Liver (tissue), 3 donors: ENCODE data around the gene RAB38.

Source experiments
- EGR1 ChIP-seq, 2 donors: IDR thresholded peaks; 2 replicates each; pipeline ENCODE4 v1.6.1; 2016 to 2018; ENCODE audit warnings: antibody characterized with exemption in 2 of 2, low read depth in 2 of 2
- FOXA1 ChIP-seq: IDR thresholded peaks from 2 replicates; pipeline ENCODE4 v1.6.1; 2016; ENCODE audit warnings: antibody characterized with exemption
- HNF4A ChIP-seq, 2 donors: conservative IDR thresholded peaks; 2 replicates each; pipeline ENCODE4 v1.6.1; 2016; ENCODE audit warnings: antibody characterized with exemption in 2 of 2, mild to moderate bottlenecking in 2 of 2
- RAD21 ChIP-seq, 2 donors: IDR thresholded peaks; 2 replicates each; pipeline ENCODE4 v1.6.1; 2016; ENCODE audit warnings: antibody characterized with exemption in 2 of 2, mild to moderate bottlenecking in 2 of 2
- RXRA ChIP-seq, 2 donors: IDR thresholded peaks; 2 replicates each; pipeline ENCODE4 v1.6.1; 2017 to 2018; ENCODE audit warnings: antibody characterized with exemption in 2 of 2, mild to moderate bottlenecking in 1 of 2
- SP1 ChIP-seq: IDR thresholded peaks from 2 replicates; pipeline ENCODE4 v1.6.1; 2018; ENCODE audit warnings: antibody characterized with exemption, mild to moderate bottlenecking
- TAF1 ChIP-seq: conservative IDR thresholded peaks from 2 replicates; pipeline ENCODE4 v1.6.1; 2016; ENCODE audit warnings: antibody characterized with exemption, mild to moderate bottlenecking
- YY1 ChIP-seq: IDR thresholded peaks from 2 replicates; pipeline ENCODE4 v1.6.1; 2016; ENCODE audit warnings: antibody characterized with exemption, mild to moderate bottlenecking
- TF ChIP-seq, protein P1 (sequence below): fragments of 150-350 bp; IDR thresholded peaks from 2 replicates; pipeline ENCODE4 v1.5.1; 2017; ENCODE audit warnings: improper control_type of control experiment, low read depth, low read length; ENCODE audit not compliant: missing input control
- TF ChIP-seq, protein P2 (sequence below): IDR thresholded peaks from 2 replicates; pipeline ENCODE4 v1.6.1; 2016; ENCODE audit warnings: antibody characterized with exemption
- TF ChIP-seq, protein P3 (sequence below): IDR thresholded peaks from 2 replicates; pipeline ENCODE4 v1.6.1; 2016; ENCODE audit warnings: antibody characterized with exemption
- TF ChIP-seq, protein P4 (sequence below): IDR thresholded peaks from 2 replicates; pipeline ENCODE4 v1.6.1; 2016; ENCODE audit warnings: antibody characterized with exemption, mild to moderate bottlenecking
- TF ChIP-seq, protein P5 (sequence below): IDR thresholded peaks from 2 replicates; pipeline ENCODE4 v1.6.1; 2016; ENCODE audit warnings: antibody characterized with exemption
- donor health status: healthy.
- donor health status: healthy.

DNA sequence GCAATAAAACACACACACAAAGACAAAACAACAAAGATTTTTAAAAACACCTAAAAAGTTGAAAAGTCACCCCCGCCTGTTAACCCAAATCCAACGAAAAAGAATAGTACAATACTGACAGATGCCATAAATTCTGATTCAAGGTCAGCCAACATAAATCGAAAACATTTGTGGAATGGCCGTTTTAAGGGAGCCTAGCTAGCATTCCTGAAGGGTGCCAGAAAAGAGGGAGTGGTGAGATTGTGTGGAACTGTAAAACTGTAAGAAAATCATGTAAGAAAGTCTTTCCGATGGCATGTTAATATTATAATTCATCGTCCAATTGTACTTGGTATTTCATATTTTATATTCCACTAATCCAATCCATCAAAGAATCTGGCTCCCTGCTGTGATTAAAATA, 75.1 kb downstream of the RAB38 start:
- TF ChIP-seq, protein P1, sequence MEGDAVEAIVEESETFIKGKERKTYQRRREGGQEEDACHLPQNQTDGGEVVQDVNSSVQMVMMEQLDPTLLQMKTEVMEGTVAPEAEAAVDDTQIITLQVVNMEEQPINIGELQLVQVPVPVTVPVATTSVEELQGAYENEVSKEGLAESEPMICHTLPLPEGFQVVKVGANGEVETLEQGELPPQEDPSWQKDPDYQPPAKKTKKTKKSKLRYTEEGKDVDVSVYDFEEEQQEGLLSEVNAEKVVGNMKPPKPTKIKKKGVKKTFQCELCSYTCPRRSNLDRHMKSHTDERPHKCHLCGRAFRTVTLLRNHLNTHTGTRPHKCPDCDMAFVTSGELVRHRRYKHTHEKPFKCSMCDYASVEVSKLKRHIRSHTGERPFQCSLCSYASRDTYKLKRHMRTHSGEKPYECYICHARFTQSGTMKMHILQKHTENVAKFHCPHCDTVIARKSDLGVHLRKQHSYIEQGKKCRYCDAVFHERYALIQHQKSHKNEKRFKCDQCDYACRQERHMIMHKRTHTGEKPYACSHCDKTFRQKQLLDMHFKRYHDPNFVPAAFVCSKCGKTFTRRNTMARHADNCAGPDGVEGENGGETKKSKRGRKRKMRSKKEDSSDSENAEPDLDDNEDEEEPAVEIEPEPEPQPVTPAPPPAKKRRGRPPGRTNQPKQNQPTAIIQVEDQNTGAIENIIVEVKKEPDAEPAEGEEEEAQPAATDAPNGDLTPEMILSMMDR: no peak
- no peak for TF ChIP-seq FOXA1
- TF ChIP-seq, protein P2, sequence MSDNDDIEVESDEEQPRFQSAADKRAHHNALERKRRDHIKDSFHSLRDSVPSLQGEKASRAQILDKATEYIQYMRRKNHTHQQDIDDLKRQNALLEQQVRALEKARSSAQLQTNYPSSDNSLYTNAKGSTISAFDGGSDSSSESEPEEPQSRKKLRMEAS: no peak
- TF ChIP-seq SP1: no peak
- TF ChIP-seq YY1: no peak
- no peak for TF ChIP-seq HNF4A (conservative IDR thresholded peaks at IDR 0.05)
- no peak for TF ChIP-seq RXRA (IDR thresholded peaks at IDR 0.05)
- TF ChIP-seq, protein P3, sequence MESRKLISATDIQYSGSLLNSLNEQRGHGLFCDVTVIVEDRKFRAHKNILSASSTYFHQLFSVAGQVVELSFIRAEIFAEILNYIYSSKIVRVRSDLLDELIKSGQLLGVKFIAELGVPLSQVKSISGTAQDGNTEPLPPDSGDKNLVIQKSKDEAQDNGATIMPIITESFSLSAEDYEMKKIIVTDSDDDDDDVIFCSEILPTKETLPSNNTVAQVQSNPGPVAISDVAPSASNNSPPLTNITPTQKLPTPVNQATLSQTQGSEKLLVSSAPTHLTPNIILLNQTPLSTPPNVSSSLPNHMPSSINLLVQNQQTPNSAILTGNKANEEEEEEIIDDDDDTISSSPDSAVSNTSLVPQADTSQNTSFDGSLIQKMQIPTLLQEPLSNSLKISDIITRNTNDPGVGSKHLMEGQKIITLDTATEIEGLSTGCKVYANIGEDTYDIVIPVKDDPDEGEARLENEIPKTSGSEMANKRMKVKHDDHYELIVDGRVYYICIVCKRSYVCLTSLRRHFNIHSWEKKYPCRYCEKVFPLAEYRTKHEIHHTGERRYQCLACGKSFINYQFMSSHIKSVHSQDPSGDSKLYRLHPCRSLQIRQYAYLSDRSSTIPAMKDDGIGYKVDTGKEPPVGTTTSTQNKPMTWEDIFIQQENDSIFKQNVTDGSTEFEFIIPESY: no peak
- no peak for TF ChIP-seq EGR1 (IDR thresholded peaks at IDR 0.05; ENCODE audit: low read depth in 2 of 2)
- TF ChIP-seq, protein P4, sequence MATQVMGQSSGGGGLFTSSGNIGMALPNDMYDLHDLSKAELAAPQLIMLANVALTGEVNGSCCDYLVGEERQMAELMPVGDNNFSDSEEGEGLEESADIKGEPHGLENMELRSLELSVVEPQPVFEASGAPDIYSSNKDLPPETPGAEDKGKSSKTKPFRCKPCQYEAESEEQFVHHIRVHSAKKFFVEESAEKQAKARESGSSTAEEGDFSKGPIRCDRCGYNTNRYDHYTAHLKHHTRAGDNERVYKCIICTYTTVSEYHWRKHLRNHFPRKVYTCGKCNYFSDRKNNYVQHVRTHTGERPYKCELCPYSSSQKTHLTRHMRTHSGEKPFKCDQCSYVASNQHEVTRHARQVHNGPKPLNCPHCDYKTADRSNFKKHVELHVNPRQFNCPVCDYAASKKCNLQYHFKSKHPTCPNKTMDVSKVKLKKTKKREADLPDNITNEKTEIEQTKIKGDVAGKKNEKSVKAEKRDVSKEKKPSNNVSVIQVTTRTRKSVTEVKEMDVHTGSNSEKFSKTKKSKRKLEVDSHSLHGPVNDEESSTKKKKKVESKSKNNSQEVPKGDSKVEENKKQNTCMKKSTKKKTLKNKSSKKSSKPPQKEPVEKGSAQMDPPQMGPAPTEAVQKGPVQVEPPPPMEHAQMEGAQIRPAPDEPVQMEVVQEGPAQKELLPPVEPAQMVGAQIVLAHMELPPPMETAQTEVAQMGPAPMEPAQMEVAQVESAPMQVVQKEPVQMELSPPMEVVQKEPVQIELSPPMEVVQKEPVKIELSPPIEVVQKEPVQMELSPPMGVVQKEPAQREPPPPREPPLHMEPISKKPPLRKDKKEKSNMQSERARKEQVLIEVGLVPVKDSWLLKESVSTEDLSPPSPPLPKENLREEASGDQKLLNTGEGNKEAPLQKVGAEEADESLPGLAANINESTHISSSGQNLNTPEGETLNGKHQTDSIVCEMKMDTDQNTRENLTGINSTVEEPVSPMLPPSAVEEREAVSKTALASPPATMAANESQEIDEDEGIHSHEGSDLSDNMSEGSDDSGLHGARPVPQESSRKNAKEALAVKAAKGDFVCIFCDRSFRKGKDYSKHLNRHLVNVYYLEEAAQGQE: no peak
- TF ChIP-seq, protein P5, sequence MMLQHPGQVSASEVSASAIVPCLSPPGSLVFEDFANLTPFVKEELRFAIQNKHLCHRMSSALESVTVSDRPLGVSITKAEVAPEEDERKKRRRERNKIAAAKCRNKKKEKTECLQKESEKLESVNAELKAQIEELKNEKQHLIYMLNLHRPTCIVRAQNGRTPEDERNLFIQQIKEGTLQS: no peak
- TF ChIP-seq TAF1: no peak
- no peak for TF ChIP-seq RAD21 (IDR thresholded peaks at IDR 0.05)
